NCI-H2029 (cell line): ENCODE data around the gene APLP1.
"Not testable (repeated sequence)": the region's sequence is repeated elsewhere in the genome, so short reads cannot be mapped to it uniquely, and the experiment has no call there.

ENCODE experiments used
- DNase-seq: peaks from one replicate; lab custom pipeline; 2025; lab: John Stamatoyannopoulos, UW

The APLP1 gene

DNA sequence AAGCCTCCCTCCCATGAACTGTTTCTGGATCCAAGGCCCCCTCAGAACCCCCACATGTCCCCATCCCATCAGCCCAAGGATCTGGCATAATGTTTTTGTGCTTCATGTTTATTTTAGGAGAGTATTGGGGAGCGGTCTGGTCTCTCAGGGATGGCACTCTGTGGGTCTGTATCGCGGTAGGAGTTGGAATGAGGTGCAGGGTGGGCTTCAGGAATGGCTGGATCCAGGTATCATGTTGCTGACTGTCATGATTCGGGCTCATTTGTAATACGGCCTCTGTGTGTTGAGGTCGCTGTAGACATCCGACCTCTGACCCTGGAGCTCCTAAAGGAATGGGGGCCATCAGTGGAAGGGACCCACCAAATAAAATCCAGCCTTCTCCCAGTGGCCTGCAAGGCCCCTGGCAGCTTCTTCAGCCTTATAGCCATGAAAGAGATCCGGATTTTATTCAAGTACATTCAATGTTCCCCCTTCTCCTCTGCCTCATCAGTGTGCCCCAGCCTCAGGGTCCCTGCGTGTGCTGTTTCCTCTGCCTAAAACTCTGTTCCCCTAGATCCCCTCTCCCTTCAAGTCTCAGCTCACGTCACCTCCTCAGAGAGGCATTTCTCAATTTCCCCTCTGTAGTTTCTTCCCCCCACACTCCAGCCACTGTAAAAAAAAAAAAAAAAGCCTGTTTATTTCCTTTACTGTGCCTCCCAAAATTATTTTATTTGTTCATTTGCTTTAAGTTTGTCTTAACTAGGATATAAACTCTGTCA, 36.1 kb downstream of the APLP1 start:
- no peak for DNase-seq

DNA sequence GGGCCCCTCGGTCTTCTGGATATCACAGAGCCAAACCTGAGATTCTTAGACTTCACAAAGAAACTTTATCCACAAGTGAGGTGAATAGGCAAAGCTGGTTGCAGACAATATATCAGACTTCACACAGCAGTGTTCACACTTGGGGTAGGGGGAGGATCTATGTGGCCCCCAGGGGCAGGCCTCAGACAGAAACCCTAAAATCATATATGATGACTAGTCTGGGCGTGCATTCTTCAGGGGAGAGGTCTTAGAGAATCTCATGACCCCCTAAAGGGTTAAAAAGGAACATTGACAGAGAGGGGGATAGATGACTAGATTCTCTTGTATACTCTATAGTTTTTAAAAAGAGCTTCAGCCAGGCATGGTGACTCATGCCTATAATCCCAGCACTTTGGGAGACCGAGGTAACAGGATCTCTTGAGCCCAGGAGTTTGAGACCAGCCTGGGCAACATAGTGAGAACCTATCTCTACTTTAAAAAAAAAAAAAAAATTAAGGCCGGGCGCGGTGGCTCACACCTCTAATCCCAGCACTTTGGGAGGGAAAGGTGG, 36.9 kb downstream of the APLP1 start:
- DNase-seq: no peak

DNA sequence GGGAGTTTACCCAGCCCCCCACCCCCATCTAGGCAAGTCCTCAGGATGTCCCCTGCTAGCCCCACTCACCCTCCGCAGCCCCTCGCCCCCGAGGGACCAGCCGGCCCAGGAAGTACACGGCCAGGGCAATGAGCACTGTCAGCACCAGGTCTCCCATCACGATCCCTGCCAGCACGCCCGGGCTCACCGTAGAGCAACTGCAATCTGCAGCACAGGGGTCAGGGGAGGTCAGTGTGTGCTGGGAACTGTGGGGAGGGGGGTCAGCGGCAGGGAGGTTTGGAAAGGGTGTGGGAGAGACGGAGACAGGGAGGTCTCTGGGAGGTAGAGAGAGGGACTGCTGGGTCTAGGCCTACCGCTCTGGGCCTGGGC, 39.0 kb downstream of the APLP1 start:
- no peak for DNase-seq

DNA sequence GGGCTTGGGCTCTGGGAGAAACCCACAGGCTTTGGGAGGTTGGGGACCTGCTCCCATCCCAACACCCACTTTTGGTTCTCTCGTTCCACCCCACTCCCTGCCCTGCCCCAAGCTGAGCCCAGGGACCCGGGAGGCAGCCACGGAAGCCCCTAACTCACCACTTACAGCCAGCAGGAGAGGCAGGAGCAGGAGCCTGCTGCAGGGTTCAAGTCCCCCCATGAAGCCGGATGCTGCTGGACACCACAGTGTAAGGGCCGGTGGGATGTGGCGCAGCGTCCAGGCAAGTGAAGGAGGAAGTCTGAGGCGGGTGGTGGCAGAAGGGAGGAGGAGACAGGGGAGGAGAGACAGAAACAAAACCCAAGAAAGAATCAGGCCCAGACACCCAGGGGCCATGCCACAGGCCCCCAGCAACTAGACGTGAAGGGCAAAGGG, 39.7 kb downstream of the APLP1 start, which contains the start of gene TYROBP:
TYROBP (minus strand) TSS at position 286 of the 432 bp plus-strand sequence; CDS start at position 219, 67 bp downstream.
- DNase-seq: no peak

DNA sequence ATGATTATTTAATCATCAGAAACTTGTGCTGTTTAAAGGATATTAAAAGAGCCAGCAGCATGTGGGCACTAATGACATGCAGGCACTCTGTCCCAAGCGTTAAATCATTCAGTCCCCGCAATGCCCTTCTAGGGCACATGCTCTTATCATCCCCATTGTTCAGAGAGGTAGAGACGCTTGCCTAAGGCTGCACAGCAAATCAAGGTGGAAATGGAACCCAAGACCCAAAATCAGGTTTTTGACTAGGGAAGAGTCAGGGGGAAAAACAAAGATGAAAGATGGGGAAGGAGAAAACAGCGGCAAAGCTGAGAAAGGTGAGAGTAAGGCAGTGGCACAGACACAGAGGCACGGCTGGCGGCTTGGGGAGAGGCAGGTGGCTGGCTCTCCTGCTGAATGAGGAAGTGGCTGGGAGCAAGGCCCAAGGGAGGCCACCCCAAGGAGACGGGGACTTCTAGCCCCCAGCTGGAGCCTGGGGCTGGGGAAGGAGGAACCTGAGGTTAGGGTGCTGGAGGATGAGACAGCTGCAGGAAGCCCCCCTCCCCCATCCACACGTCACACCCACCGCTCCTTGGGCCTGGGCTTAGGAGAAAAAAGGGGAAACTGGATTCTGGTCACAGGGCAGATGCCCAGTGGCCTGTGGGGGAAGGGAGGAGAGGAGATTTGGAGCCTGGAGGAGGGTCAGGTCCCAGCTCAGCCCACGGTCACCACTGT, 40.8 kb downstream of the APLP1 start:
- no peak for DNase-seq

DNA sequence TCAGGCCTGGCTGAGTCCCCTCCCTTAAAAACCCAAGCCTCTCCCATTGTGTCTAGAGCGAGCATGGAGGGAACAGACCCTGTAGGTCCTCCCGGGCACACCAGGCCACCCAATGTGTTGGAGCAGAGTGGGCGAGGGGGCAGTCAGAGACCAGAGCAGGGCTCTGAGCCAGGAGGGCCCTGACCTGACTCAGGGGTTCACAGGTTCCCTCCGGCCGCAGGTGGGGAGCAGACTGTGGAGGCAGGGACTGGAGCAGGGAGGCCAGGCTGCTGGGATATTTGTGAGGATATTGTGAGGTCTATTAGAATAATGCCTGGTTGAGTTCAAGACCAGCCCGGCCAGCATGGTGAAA, 41.3 kb downstream of the APLP1 start:
- no peak for DNase-seq

DNA sequence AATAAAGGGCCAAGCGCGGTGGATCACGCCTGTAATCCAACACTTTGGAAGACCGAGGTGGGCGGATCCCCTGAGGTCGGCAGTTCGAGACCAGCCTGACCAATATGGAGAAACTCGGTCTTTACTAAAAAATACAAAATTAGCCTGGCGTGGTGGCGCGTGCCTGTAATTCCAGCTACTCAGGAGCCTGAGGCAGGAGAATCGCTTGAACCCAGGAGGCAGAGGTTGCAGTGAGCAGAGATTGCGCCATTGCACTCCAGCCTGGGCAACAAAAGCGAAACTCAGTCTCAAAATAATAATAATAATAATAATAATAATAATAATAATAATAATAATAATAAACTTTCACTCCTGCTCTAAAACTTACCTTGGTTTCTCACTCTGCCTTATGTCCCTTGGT, 42.0 kb downstream of the APLP1 start:
- DNase-seq: not testable (repeated sequence)

DNA sequence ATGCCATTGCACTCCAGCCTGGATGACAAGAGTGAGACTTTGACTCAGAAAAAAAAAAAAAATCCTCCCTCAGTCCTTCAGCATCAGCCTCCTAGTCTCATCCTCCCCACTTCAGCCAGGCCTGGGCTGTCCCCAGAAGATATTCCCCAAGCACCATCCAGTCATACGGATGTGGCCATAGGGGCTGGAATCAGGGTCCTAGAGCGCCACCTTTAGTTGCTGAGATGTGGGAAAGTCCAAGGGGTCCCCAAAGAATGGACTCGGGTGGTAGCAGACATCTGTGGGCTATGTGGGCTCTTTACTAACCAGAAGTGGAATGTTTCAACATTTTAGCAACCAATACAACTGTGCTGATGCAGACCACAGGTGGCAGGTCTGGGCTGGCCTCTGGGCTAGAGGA, 42.8 kb downstream of the APLP1 start:
- DNase-seq: no peak

DNA sequence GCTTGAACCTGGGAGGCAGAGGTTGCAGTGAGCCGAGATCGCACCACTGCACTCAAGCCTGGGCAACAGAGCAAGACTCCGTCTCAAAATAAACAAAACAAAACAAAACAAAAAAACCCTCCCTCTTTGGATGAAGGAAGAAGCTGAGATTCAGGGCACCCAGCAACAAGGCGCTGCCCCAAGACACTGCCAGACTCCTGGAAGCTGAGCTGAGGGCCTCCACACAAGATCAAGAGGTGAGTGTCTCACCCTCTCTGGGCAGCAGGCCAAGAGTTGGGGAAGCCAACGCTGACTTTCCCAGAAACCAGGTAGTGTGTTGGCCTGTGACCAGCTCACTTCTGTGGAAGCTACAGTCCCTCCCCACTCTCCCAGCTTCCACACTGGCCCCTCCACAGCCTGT, 43.4 kb downstream of the APLP1 start:
- DNase-seq: peak; percentile 46

DNA sequence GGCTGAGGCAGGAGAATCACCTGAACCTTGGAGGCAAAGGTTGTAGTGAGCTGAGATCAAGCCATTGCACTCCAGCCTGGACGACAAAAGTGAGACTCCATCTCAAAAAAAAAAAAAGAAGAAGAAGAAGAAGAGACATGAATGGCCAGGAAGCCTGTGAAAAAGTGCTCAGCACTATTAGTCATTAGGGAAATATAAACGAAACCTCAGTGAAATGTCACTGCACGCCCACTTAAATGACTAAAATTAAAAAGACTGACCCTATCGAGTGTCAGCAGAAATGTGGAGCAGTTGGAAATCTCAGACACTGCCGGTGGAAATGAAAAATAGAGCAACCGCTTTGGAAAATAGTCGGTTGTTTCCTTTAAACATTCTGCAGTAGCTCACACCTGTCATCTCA, 45.2 kb downstream of the APLP1 start:
- no peak for DNase-seq

DNA sequence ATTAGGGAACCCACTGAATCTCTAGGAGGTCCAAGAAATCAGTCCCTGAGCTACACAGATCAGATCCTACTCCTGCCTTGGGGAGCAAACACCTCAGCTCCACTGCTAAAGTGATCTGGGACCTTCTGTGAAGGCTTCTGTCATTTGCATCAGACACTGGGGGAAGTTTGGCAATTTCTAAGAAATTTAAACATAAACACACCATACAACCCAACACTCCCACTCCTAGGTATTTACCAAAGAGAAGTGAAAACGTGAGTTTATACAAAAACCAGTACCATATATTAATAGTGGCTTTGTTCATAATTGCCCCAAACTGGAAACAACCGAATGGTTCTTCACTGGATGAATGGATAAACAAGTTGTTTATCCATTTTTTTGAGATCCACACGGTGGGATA, 47.1 kb downstream of the APLP1 start:
- no peak for DNase-seq

DNA sequence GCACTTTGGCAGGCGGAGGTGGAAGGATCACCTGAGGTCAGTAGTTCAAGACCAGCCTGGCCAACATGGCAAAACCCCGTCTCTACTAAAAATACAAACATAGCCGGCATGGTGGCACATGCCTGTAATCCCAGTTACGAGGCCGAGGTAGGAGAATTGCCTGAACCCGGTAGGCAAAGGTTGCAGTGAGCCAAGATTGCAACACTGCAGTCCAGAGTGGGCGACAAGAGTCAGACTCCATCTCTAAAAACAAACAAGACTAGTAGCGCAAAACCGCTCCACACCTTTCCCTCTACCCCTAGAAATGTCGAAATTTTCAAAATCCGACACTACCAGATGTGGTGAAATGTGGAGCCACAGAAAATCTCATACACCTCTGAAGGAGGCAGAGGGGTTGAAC, 50.9 kb downstream of the APLP1 start:
- DNase-seq: no peak

DNA sequence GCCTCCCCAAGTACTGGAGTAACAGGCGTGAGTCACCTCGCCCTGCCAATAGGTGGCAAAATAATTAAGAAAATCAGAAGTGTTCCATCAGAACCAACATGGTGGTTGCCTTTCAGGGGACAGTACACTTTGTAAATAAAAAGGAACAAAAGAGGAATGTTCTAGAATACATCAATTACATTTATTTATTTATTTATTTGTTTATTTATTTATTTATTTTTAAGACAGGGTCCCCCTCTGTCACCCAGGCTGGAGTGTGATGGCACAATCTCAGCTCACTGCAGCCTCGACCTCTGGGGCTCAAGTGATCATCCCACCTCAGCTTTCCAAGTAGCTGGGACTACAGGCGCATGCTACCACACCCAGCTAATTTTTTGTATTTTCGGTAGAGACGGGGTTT, 52.6 kb downstream of the APLP1 start:
- DNase-seq: no peak

DNA sequence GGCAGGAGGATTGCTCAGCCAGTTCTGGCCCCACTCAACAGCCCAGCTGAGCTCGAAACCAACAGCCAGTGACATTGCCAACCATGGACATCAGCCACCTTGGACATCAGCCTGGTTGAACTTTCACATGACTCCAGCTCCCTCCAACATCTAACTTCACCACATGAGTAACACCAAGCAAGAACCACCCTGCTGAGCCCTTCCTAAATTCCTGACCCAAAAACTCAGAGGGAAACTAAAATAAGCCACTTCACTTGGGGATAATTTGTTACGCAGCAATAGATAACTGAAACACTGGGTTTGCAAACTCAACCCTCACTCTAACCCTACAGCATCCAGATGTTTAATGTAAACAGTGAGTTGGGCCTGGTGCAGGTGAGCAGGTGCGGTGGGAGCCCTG, 57.1 kb downstream of the APLP1 start:
- no peak for DNase-seq

DNA sequence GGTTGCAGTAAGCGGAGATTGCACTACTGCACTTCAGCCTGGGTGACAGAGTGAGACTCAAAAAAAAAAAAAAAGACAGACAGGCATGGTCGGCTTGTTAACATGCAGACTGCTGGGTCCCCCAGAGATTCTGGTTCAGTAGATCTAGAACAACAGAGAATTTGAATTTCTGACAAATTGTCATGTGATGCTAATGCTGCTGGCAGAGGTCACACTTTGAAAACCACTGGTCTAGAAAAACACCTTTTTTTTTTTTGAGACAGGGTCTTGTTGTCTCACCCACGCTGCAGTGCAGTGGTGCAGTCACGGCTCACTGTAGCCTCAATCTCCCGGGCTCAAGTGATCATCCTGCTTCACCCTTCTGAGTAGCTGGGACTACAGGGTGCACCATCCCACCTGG, 60.1 kb downstream of the APLP1 start:
- DNase-seq: no peak
